A549 (cell line): Measurements from ENCODE around the gene EDN3. TPM values are rescaled to one million over a fixed set of nuclear protein-coding genes. Genes with fewer than 3 reads are reported as not detected.
"Not testable (repeated sequence)": the region's sequence is repeated elsewhere in the genome, so short reads cannot be mapped to it uniquely, and the experiment has no call there.

ENCODE experiments used
- ATAC-seq, 2 experiments: fragments of 200-7000 bp in 1 of 2; fragments of >200 bp in 1 of 2; cut with Nextera tagmentation in 1 of 2; cut with Tn5 transposase in 1 of 2; 3 replicates each; pipeline versions ENCODE4 v1.8.0 to v1.9.1; 2018 to 2020; ENCODE audit warnings: mild to moderate bottlenecking in 1 of 2, moderate library complexity in 1 of 2
- CTCF ChIA-PET: fragments of 300-600 bp; sonication (Branson Sonifier 250); formaldehyde crosslinking; extraction: SDS; loops from one replicate; lab custom pipeline; 2021; ENCODE audit warnings: antibody characterized with exemption, inconsistent platforms; lab: Yijun Ruan, JAX
- POLR2A ChIA-PET: fragments of 350-600 bp; formaldehyde crosslinking; extraction: SDS; loops from one replicate; lab custom pipeline; 2021; ENCODE audit warnings: antibody characterized with exemption, inconsistent platforms; lab: Yijun Ruan, JAX
- DNase-seq, 2 experiments: peaks; one replicate each; pipeline versions ENCODE4 v3.0.0 to v3.0.0-alpha.2; 2011 to 2016; ENCODE audit warnings: low read depth in 1 of 2, low spot score in 1 of 2
- FAIRE-seq: peaks from 2 replicates; lab custom pipeline; 2011; peaks lifted over from hg19 to GRCh38; lab: Jason Lieb, UNC
- H3K27ac ChIP-seq, 2 experiments: fragments of >200 bp; sonication (Bioruptor Twin); formaldehyde crosslinking; 3 replicates each; pipeline ENCODE4 v1.5.1; 2016 to 2017
- H3K4me1 ChIP-seq: fragments of >200 bp; sonication (Bioruptor Twin); formaldehyde crosslinking; 3 replicates; pipeline ENCODE4 v1.6.1; 2016
- H3K4me2 ChIP-seq: fragments of >200 bp; sonication (Bioruptor Twin); formaldehyde crosslinking; 3 replicates; pipeline ENCODE4 v1.6.1; 2016
- H3K4me3 ChIP-seq: fragments of >200 bp; sonication (Bioruptor Twin); formaldehyde crosslinking; 3 replicates; pipeline ENCODE4 v1.5.1; 2016
- H3K9me3 ChIP-seq: fragments of >200 bp; sonication (Bioruptor Twin); formaldehyde crosslinking; 3 replicates; pipeline ENCODE4 v1.6.1; 2016
- CEBPB ChIP-seq, 2 experiments: fragments of >200 bp in 1 of 2; sonication (Bioruptor Twin) in 1 of 2; formaldehyde crosslinking in 1 of 2; IDR thresholded peaks; 2 replicates each; pipeline ENCODE4 v1.6.1; 2012 to 2016
- ESRRA ChIP-seq: fragments of 150-350 bp; IDR thresholded peaks from 2 replicates; pipeline ENCODE4 v1.6.1; 2014; ENCODE audit warnings: mild to moderate bottlenecking, low read length, borderline replicate concordance
- HEYL ChIP-seq: fragments of 250-450 bp; sonication (Bioruptor Pico); IDR thresholded peaks from 2 replicates; pipeline ENCODE4 v1.8.0; 2021; ENCODE audit warnings: mild to moderate bottlenecking, moderate library complexity
- HOXA7 ChIP-seq: fragments of 250-450 bp; sonication (Bioruptor Pico); IDR thresholded peaks from 2 replicates; pipeline ENCODE4 v1.5.0; 2020; ENCODE audit warnings: mild to moderate bottlenecking, moderate library complexity
- HOXB13 ChIP-seq: fragments of 250-450 bp; sonication (Bioruptor Pico); IDR thresholded peaks from 2 replicates; pipeline ENCODE4 v1.5.0; 2020; ENCODE audit warnings: low read depth, mild to moderate bottlenecking, moderate library complexity
- HOXB5 ChIP-seq: fragments of 250-450 bp; sonication (Bioruptor Pico); IDR thresholded peaks from 2 replicates; pipeline ENCODE4 v1.5.0; 2020; ENCODE audit warnings: mild to moderate bottlenecking, moderate library complexity
- JUN ChIP-seq, 2 experiments: fragments of >200 bp; sonication (Bioruptor Twin); formaldehyde crosslinking; IDR thresholded peaks; 2 replicates in 1 of 2; 3 replicates in 1 of 2; pipeline ENCODE4 v1.6.1; 2016 to 2017
- MYC ChIP-seq: IDR thresholded peaks from 2 replicates; pipeline ENCODE4 v1.6.1; 2012; ENCODE audit warnings: mild to moderate bottlenecking, inconsistent platforms, low read length, improper control_type of control experiment, borderline replicate concordance
- NFE2L2 ChIP-seq: fragments of 150-350 bp; conservative IDR thresholded peaks from 2 replicates; pipeline ENCODE4 v1.6.1; 2014; ENCODE audit warnings: low read length
- RARB ChIP-seq: fragments of 250-450 bp; sonication (Bioruptor Pico); IDR thresholded peaks from 2 replicates; pipeline ENCODE4 v1.8.0; 2021; ENCODE audit warnings: mild to moderate bottlenecking, moderate library complexity
- RNF2 ChIP-seq: fragments of 200-600 bp; sonication (generic); IDR thresholded peaks from 2 replicates; pipeline ENCODE4 v1.6.1; 2016; ENCODE audit warnings: low read depth, mild to moderate bottlenecking, antibody characterized with exemption, moderate library complexity, borderline replicate concordance
- TP53 ChIP-seq: fragments of 250-450 bp; sonication (Bioruptor Pico); IDR thresholded peaks from 2 replicates; pipeline ENCODE4 v1.5.0; 2021; ENCODE audit warnings: mild to moderate bottlenecking, moderate library complexity
- whole genome bisulfite sequencing: methylation state at CpG from one replicate; pipeline ENCODE4 v1.1.6; 2017; ENCODE audit errors: missing lambda C conversion rate; 5-methylcytosine and 5-hydroxymethylcytosine counted together
- polyA plus RNA-seq, 4 experiments: library from polyadenylated mRNA; depleted of rRNA in 3 of 4; stranded (reverse); fragments of >200 nt; fragmentation: RNase III in 1 of 4; extraction: RNeasy Plus Mini Kit Qiagen cat#74134 plus additional on column Dnase treatment in 1 of 4; gene quantifications; 2 replicates in 3 of 4; 3 replicates in 1 of 4; pipeline ENCODE4 v1.2.3, GENCODE V29; 2011 to 2017
- TF ChIP-seq, protein P1 (sequence below): fragments of 250-450 bp; sonication (Bioruptor Pico); IDR thresholded peaks from 2 replicates; pipeline ENCODE4 v1.5.0; 2020; ENCODE audit warnings: low read depth, mild to moderate bottlenecking, moderate library complexity
- TF ChIP-seq, protein P2 (sequence below): fragments of >200 bp; sonication (Bioruptor Twin); formaldehyde crosslinking; IDR thresholded peaks from 3 replicates; pipeline ENCODE4 v1.6.1; 2016
- TF ChIP-seq, protein P3 (sequence below): fragments of >200 bp; sonication (Bioruptor Twin); formaldehyde crosslinking; IDR thresholded peaks from 3 replicates; pipeline ENCODE4 v1.5.1; 2016
- TF ChIP-seq, protein P4 (sequence below): fragments of >200 bp; sonication (Bioruptor Twin); formaldehyde crosslinking; IDR thresholded peaks from 2 replicates; pipeline ENCODE4 v1.6.1; 2016

EDN3 gene
- polyA plus RNA-seq, 2 of the 4 experiments (the other 2 are of a cell fraction): 0.13 to 0.54 TPM

DNA sequence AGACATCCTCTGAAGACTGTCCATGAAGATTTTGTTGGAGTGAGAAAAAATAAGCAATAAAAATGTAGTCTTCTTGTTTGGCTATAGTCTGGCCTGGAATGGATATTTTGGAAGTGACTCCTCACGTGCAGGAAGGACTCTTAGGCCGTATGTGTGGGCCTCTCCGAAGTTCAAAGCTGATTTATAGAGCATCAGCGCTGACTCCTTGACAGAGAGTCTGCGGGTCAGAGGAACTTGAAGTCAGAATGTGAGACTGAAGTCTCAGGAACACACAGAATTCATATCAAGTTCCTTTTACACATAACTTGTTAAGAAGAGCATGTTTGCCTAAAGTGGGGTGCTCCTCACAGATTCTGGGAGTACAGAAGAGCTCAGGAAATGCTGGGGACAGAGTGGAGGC lies 36.1 kb downstream of the EDN3 start:
- no peaks in the 10 kb centered on the region for H3K9me3 ChIP-seq
- no peak for ATAC-seq
- H3K4me1 ChIP-seq: no peaks in the 10 kb centered on the region
- no peak overlapping the region for H3K4me2 ChIP-seq
- FAIRE-seq: no peak
- WGBS: 69% methylated on average over 5 of the region's 5 CpGs
- no peak for TF ChIP-seq MYC
- no peak for TF ChIP-seq HOXB13 (CRISPR knock-in tag)
- TF ChIP-seq, protein P1, sequence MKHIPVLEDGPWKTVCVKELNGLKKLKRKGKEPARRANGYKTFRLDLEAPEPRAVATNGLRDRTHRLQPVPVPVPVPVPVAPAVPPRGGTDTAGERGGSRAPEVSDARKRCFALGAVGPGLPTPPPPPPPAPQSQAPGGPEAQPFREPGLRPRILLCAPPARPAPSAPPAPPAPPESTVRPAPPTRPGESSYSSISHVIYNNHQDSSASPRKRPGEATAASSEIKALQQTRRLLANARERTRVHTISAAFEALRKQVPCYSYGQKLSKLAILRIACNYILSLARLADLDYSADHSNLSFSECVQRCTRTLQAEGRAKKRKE: no peak
- CTCF ChIA-PET: interaction anchor here (0.6 kb wide), 1 partner anchor 84 kb away, joined by 5 read pairs; no protein-coding TSS in a partner anchor
- POLR2A ChIA-PET: no interaction called here
- no peak for DNase-seq
- no peak overlapping the region for H3K4me3 ChIP-seq
- no peak overlapping the region for H3K27ac ChIP-seq

DNA sequence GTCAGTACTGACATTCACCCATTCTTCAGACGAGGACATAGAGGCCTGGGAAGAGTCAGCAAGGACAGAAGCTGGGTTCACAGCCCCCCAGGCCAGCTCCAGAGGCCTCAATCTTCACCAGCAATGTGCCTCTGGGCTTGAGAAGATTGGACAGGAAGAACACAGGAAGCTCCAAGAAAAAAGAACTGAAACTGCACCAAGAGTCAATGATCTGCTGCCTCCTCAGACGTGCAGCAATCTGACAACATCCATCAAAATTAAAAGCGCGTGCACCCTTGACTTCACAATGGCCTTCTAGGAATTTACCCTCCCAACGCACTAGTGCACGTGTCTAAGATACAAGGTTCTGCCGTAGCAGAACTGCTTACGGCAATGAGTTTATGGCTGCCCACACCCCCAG lies 38.0 kb downstream of the EDN3 start:
- POLR2A ChIA-PET, FAIRE-seq, DNase-seq, H3K9me3 ChIP-seq, ATAC-seq, H3K27ac ChIP-seq, H3K4me2 ChIP-seq, CTCF ChIA-PET, H3K4me1 ChIP-seq, H3K4me3 ChIP-seq: not testable (repeated sequence)
- WGBS: no CpG with 5 or more reads among the region's 8 CpGs

DNA sequence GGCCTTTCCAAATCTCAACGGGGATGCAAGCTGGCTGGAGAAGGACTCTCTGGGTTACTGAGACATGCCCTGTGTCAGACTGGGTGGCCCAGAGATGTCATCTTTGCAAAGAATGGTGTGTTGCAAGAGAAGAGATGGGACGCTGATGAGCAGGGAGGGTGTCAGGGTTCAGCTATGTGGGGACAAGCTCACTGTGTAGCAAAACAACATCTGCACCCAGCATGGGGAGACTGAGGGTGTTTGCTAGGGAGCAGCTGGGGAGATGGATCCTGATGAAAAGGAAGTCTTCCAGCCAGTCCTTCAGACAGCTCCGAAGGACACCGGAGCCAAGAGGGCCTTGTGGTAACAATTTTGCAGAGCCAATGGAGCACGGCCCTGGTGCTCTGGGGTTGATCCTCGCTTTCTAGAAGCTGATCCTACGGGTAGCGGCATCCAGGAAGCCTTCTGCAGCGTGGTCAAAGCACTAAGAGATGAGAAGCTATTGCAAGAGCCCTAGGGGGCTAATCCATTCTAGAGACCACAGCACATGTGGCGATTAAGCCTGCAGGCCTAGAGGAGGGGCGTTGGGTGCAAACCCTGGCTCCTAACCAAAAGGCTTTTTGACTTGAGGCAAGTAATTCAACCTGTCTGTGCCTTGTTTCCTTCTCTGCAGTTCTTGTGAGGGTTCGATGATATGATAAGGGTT lies 39.9 kb downstream of the EDN3 start:
- ATAC-seq (no peak), FAIRE-seq (no peak)
- H3K4me3 ChIP-seq: no peak overlapping the region
- TF ChIP-seq CEBPB (IDR thresholded peaks at IDR 0.05): no peak
- TF ChIP-seq, protein P2, sequence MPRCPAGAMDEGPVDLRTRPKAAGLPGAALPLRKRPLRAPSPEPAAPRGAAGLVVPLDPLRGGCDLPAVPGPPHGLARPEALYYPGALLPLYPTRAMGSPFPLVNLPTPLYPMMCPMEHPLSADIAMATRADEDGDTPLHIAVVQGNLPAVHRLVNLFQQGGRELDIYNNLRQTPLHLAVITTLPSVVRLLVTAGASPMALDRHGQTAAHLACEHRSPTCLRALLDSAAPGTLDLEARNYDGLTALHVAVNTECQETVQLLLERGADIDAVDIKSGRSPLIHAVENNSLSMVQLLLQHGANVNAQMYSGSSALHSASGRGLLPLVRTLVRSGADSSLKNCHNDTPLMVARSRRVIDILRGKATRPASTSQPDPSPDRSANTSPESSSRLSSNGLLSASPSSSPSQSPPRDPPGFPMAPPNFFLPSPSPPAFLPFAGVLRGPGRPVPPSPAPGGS: no peak
- TF ChIP-seq JUN (IDR thresholded peaks at IDR 0.05): no peak
- TF ChIP-seq, all 56 proteins: peak for 0
- Histone ChIP-seq H3K4me1 (no peaks in the 10 kb centered on the region), H3K27ac (no peak overlapping the region), H3K9me3 (peaks cover 10% of the 10 kb centered on the region; the same call in 1 of the 3 replicates), H3K4me2 (no peak overlapping the region)
- no peak for DNase-seq
- ChIA-PET POLR2A (no interaction called here), CTCF (no interaction called here)
- 82% methylated on average over 12 of the region's 12 CpGs for WGBS

DNA sequence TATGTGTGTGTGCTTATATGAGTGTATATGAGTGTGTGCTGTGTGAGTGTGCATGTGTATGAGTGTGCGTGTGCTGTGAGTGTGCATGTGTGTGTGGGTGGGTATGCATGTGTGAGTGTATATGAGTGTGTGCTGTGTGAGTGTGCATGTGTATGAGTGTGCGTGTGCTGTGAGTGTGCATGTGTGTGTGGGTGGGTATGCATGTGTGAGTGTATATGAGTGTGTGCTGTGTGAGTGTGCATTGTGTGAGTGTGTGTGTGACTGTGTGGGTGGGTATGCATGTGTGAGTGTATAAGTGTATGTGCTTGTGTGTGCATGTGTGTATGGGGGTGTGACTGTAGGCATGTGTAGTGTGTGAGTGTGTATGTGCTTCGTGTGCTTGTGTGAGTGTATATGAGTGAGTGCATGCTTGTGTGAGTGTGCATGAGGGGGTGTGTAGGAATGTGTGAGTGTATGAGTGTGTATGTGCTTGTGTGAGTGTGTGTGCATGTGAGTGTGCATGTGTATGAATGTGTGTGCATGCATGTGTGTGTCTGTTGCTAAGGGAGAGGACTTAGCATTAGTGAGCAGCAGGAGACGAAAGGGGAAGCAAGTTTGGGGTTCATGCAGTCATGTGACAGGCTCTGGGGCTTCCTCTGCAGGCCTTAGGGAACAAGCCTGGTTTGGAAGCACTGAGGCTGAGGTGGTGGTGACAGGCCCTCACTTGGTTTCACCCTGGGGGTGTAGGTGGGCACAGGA lies 41.0 kb downstream of the EDN3 start:
- POLR2A ChIA-PET, H3K4me1 ChIP-seq, H3K9me3 ChIP-seq, H3K4me3 ChIP-seq, DNase-seq, CTCF ChIA-PET, H3K27ac ChIP-seq, ATAC-seq, H3K4me2 ChIP-seq, FAIRE-seq: not testable (repeated sequence)
- 70% methylated on average over 4 of the region's 4 CpGs for WGBS

DNA sequence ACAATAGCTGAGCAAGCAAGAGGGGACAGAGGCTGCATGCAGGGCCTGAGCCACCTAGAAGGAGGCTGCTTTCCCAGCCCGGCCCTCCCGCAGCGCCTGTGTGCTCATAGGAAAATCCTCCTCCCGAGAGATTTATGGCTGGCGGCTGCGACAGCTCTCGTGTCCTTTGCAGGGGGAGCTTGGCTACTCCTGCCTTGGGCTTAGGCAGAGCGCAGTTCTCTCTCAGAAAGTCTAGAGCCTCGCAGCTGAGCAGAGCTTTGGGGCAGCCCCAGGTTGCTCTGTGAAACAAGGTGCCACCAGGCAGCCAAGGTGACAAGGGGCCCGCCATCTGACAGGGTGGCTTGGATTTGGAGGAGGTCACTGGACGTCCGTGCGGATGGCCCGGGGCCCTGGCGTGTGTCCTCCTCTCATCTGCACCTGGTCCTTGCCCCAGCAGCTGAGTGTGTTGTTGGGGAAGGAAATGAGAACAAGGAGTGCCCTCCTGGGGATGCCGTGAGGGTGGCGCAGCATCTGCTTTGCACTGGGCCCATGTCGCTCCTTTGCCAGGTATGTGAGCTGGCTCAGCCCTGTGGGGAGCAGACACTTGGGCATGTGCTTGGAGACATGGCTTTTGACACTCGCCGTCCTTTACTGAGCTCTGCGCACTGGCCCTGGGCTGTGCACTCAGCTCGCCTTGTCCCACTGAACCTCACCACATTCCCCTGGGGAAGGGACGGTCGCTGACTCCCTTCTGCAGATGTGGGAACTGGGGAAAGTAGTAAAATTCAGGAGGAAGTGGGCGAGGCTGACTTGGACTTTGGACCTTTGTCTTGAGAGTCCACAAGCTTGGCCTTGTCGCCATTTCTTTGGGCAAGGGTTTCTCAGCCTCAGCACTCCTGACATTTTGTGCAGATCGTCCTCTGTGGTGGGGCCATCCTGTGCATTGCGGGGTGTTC lies 41.9 kb downstream of the EDN3 start:
- DNase-seq (no peak), ATAC-seq (no peak), FAIRE-seq (no peak)
- H3K27ac ChIP-seq: no peak overlapping the region
- 89% methylated on average over 25 of the region's 28 CpGs for WGBS
- ChIA-PET CTCF (interaction anchor here (1.2 kb wide), 1 partner anchor 26 kb away, joined by 3 read pairs; no protein-coding TSS in a partner anchor), POLR2A (no interaction called here)
- no peak for TF ChIP-seq RNF2
- TF ChIP-seq HOXB5: no peak
- TF ChIP-seq ESRRA: no peak
- no peak for TF ChIP-seq HEYL (CRISPR knock-in tag)
- TF ChIP-seq, protein P3, sequence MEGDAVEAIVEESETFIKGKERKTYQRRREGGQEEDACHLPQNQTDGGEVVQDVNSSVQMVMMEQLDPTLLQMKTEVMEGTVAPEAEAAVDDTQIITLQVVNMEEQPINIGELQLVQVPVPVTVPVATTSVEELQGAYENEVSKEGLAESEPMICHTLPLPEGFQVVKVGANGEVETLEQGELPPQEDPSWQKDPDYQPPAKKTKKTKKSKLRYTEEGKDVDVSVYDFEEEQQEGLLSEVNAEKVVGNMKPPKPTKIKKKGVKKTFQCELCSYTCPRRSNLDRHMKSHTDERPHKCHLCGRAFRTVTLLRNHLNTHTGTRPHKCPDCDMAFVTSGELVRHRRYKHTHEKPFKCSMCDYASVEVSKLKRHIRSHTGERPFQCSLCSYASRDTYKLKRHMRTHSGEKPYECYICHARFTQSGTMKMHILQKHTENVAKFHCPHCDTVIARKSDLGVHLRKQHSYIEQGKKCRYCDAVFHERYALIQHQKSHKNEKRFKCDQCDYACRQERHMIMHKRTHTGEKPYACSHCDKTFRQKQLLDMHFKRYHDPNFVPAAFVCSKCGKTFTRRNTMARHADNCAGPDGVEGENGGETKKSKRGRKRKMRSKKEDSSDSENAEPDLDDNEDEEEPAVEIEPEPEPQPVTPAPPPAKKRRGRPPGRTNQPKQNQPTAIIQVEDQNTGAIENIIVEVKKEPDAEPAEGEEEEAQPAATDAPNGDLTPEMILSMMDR: no peak
- TF ChIP-seq, protein P4, sequence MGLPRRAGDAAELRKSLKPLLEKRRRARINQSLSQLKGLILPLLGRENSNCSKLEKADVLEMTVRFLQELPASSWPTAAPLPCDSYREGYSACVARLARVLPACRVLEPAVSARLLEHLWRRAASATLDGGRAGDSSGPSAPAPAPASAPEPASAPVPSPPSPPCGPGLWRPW: no peak
- TF ChIP-seq RARB (CRISPR knock-in tag): no peak
- no peak for TF ChIP-seq HOXA7 (CRISPR knock-in tag)
- no peak for TF ChIP-seq NFE2L2
- no peak for TF ChIP-seq TP53 (CRISPR knock-in tag)
- no peak overlapping the region for H3K4me2 ChIP-seq
- peaks cover 10% of the 10 kb centered on the region; the same call in 1 of the 3 replicates for H3K9me3 ChIP-seq
- no peak overlapping the region for H3K4me3 ChIP-seq
- peaks cover 7% of the 10 kb centered on the region; the same call in 1 of the 3 replicates for H3K4me1 ChIP-seq
